ENCODE data around the gene HOXD8. TPM values are rescaled to one million over a fixed set of nuclear protein-coding genes. Genes with fewer than 3 reads are reported as not detected.

The HOXD8 gene
- total RNA-seq, 1 experiment from 2014 or later = not detected

DNA sequence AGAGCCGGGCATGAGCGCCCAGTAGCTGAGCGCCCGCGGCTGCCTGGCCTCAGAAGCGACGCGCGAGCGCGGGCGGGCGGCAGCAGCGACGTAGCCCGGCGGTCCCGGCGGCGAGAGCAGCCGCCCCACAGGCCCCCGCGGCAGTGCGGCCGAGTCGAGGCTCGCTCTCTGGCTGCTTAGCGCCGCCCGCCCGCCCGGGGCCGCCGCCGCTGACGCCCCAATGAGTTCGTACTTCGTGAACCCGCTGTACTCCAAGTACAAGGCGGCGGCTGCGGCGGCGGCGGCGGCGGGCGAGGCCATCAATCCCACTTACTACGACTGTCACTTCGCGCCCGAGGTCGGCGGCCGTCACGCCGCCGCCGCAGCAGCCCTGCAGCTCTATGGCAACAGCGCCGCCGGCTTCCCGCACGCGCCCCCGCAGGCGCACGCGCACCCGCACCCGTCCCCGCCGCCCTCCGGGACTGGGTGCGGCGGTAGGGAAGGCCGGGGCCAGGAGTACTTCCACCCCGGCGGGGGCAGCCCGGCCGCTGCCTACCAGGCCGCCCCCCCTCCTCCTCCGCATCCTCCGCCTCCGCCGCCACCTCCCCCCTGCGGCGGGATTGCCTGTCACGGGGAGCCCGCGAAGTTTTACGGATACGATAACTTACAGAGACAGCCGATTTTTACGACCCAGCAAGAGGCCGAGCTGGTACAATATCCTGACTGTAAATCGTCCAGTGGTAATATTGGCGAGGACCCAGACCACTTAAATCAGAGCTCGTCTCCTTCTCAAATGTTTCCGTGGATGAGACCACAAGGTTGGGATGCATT lies 847 bp downstream of the HOXD8 start:
- Histone ChIP-seq H3K9me3 (ENCODE audit: control insufficient read depth, insufficient read depth, low read depth, low read length) (no peaks in the 10 kb centered on the region), H3K27me3 (ENCODE audit: control insufficient read depth, insufficient read depth, low read length) (no peaks in the 10 kb centered on the region), H3K4me1 (ENCODE audit: control insufficient read depth, insufficient read depth, low read length) (peaks cover 19% of the 10 kb centered on the region), H3K4me3 (ENCODE audit: low read depth in 2 of 2, low read length in 2 of 2) (peak overlapping the region in 1 of 2 experiments; percentile 31; a peak in 1 of 4 replicates), H3K27ac (ENCODE audit: low read length) (no peak overlapping the region), H3K36me3 (ENCODE audit: control insufficient read depth, insufficient read depth, low read length) (no peaks in the 10 kb centered on the region)
- POLR2A ChIA-PET = no interaction called here
- intact Hi-C loops (cut with micrococcal nuclease; ENCODE audit: unreplicated experiment) = no loop called here
- CTCF ChIA-PET = no interaction called here
- in situ Hi-C loops (cut with HindIII; ENCODE audit: low pct_unique_long_range_greater_than_20kb, low sequenced_read_pairs) = no loop called here
- no peak for ATAC-seq
- TF ChIP-seq CTCF (IDR thresholded peaks at IDR 0.05) (no peak), REST (IDR thresholded peaks at IDR 0.05; ENCODE audit: insufficient read depth in 1 of 2, low read depth in 2 of 2, low read length in 1 of 2) (no peak), SIN3A (IDR thresholded peaks at IDR 0.05; ENCODE audit: borderline replicate concordance, insufficient read depth, low read depth, low read length) (no peak), TCF7L2 (IDR thresholded peaks at IDR 0.05; ENCODE audit: low read depth, low read length) (no peak), POLR2AphosphoS5 (IDR thresholded peaks at IDR 0.05; ENCODE audit: low read depth, low read length) (no peak)
- BruUV-seq (replicated peaks) = no TSS peak
- no peak for DNase-seq (ENCODE audit: low read depth, low spot score)

- POLR2A ChIA-PET = no interaction called here
- Histone ChIP-seq H3K27ac (ENCODE audit: low read length) (no peak overlapping the region), H3K4me3 (ENCODE audit: low read depth in 2 of 2, low read length in 2 of 2) (peak overlapping the region in 1 of 2 experiments; percentile 31; a peak in 1 of 4 replicates), H3K4me1 (ENCODE audit: control insufficient read depth, insufficient read depth, low read length) (peaks cover 21% of the 10 kb centered on the region), H3K36me3 (ENCODE audit: control insufficient read depth, insufficient read depth, low read length) (no peaks in the 10 kb centered on the region), H3K9me3 (ENCODE audit: control insufficient read depth, insufficient read depth, low read depth, low read length) (no peaks in the 10 kb centered on the region), H3K27me3 (ENCODE audit: control insufficient read depth, insufficient read depth, low read length) (no peaks in the 10 kb centered on the region)
- intact Hi-C loops (cut with micrococcal nuclease; ENCODE audit: unreplicated experiment) (no loop called here), in situ Hi-C loops (cut with HindIII; ENCODE audit: low pct_unique_long_range_greater_than_20kb, low sequenced_read_pairs) (no loop called here)
- ATAC-seq (no peak), DNase-seq (ENCODE audit: low read depth, low spot score) (no peak)
- BruUV-seq (replicated peaks) = no TSS peak
- CTCF ChIA-PET = interaction anchor here (1.7 kb wide), 1 partner anchor 324 kb away, joined by 18 read pairs; no protein-coding TSS in a partner anchor
- TF ChIP-seq REST (IDR thresholded peaks at IDR 0.05; ENCODE audit: insufficient read depth in 1 of 2, low read depth in 2 of 2, low read length in 1 of 2) (no peak), CTCF (IDR thresholded peaks at IDR 0.05) (no peak), POLR2AphosphoS5 (IDR thresholded peaks at IDR 0.05; ENCODE audit: low read depth, low read length) (no peak), TCF7L2 (IDR thresholded peaks at IDR 0.05; ENCODE audit: low read depth, low read length) (no peak), SIN3A (IDR thresholded peaks at IDR 0.05; ENCODE audit: borderline replicate concordance, insufficient read depth, low read depth, low read length) (no peak)
Observed at GRCh38 chr2:176130957-176131847, 1.7 kb downstream of the HOXD8 start.
